Measurements from ENCODE around the gene PPP1R13B.

DNA sequence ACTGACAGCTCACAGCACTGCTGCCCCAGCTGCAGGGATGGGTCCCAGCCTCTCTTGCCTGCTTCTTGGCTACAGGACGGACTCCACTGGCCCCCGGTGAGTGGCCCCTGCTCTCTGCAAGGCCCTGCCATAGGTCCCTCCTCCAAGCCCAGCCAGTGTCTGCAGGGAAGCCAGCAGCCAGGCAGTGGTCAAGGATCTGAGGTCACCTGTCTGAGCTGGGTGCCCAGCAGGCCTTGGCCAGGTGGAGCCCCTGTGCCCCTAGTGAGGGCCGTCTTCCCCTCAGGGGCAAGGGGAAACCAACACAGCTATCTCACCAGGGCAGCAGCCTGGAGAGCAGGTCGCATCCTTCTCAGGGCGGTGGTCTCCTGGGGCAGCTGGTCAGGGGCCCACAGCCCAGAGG is 145.3 kb downstream of the PPP1R13B start:
- TF ChIP-seq EZH2phosphoT487 (IDR thresholded peaks at IDR 0.05; ENCODE audit: borderline replicate concordance, low read depth, low read length): no peak
- TF ChIP-seq, protein P1, sequence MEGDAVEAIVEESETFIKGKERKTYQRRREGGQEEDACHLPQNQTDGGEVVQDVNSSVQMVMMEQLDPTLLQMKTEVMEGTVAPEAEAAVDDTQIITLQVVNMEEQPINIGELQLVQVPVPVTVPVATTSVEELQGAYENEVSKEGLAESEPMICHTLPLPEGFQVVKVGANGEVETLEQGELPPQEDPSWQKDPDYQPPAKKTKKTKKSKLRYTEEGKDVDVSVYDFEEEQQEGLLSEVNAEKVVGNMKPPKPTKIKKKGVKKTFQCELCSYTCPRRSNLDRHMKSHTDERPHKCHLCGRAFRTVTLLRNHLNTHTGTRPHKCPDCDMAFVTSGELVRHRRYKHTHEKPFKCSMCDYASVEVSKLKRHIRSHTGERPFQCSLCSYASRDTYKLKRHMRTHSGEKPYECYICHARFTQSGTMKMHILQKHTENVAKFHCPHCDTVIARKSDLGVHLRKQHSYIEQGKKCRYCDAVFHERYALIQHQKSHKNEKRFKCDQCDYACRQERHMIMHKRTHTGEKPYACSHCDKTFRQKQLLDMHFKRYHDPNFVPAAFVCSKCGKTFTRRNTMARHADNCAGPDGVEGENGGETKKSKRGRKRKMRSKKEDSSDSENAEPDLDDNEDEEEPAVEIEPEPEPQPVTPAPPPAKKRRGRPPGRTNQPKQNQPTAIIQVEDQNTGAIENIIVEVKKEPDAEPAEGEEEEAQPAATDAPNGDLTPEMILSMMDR (conservative IDR thresholded peaks at IDR 0.05; ENCODE audit: low read length): no peak
